Measurements from ENCODE around the gene RAB24.
"Not testable (repeated sequence)": the region's sequence is repeated elsewhere in the genome, so short reads cannot be mapped to it uniquely, and the experiment has no call there.

Gene RAB24

GRCh38 chr5:177303121-177303924 is at the start of gene RAB24, which contains the start of gene PRELID1:
RAB24 (minus strand) TSS chr5:177303719; CDS start chr5:177303288, 431 bp downstream.
PRELID1 (plus strand) TSS chr5:177303799; CDS start chr5:177303986, 187 bp downstream.
- DNase-seq (ENCODE audit: low read depth in 2 of 3, low spot score in 2 of 3): peak; percentile 80 to 85 (median 81)

- no peak for DNase-seq (ENCODE audit: low read depth in 2 of 3, low spot score in 2 of 3)
These were observed 49.6 kb upstream of the RAB24 start for GRCh38 chr5:177353093-177353492.

- peak; percentile 79 to 81 (median 80) for DNase-seq (ENCODE audit: low read depth in 2 of 3, low spot score in 2 of 3)
These were observed 48.1 kb upstream of the RAB24 start, which contains the start of gene LMAN2 for GRCh38 chr5:177351392-177352329. LMAN2 (minus strand) TSS chr5:177351668; CDS start chr5:177351647, 21 bp downstream.

- no peak for DNase-seq (ENCODE audit: low read depth in 2 of 3, low spot score in 2 of 3)
These were observed 47.4 kb upstream of the RAB24 start for GRCh38 chr5:177350776-177351391.

- no peak for DNase-seq (ENCODE audit: low read depth in 2 of 3, low spot score in 2 of 3)
These were observed 46.2 kb upstream of the RAB24 start for GRCh38 chr5:177349762-177350161.

- no peak for DNase-seq (ENCODE audit: low read depth in 2 of 3, low spot score in 2 of 3)
These were observed 45.8 kb upstream of the RAB24 start for GRCh38 chr5:177349362-177349647.

GRCh38 chr5:177347699-177348098 is 44.2 kb upstream of the RAB24 start:
- DNase-seq (ENCODE audit: low read depth in 2 of 3, low spot score in 2 of 3): no peak

GRCh38 chr5:177346820-177347219 is 43.3 kb upstream of the RAB24 start:
- DNase-seq (ENCODE audit: low read depth in 2 of 3, low spot score in 2 of 3): no peak

GRCh38 chr5:177344891-177345290 is 41.4 kb upstream of the RAB24 start:
- no peak for DNase-seq (ENCODE audit: low read depth in 2 of 3, low spot score in 2 of 3)

GRCh38 chr5:177343777-177344176 is 40.3 kb upstream of the RAB24 start:
- DNase-seq (ENCODE audit: low read depth in 2 of 3, low spot score in 2 of 3): no peak

GRCh38 chr5:177343000-177343399 is 39.5 kb upstream of the RAB24 start:
- not testable (repeated sequence) for DNase-seq (ENCODE audit: low read depth in 2 of 3, low spot score in 2 of 3)

GRCh38 chr5:177339107-177339638 is 35.7 kb upstream of the RAB24 start:
- no peak for DNase-seq (ENCODE audit: low read depth in 2 of 3, low spot score in 2 of 3)

- no peak for DNase-seq (ENCODE audit: low read depth in 2 of 3, low spot score in 2 of 3)
These were observed 35.0 kb upstream of the RAB24 start for GRCh38 chr5:177338251-177339106.

GRCh38 chr5:177336603-177337494 is 33.3 kb upstream of the RAB24 start:
- DNase-seq (ENCODE audit: low read depth in 2 of 3, low spot score in 2 of 3): no peak

- DNase-seq (ENCODE audit: low read depth in 2 of 3, low spot score in 2 of 3): no peak
These were observed 32.6 kb upstream of the RAB24 start for GRCh38 chr5:177336112-177336511.

GRCh38 chr5:177335701-177336065 is 32.2 kb upstream of the RAB24 start:
- DNase-seq (ENCODE audit: low read depth in 2 of 3, low spot score in 2 of 3): no peak

GRCh38 chr5:177334781-177335700 is 31.5 kb upstream of the RAB24 start:
- no peak for DNase-seq (ENCODE audit: low read depth in 2 of 3, low spot score in 2 of 3)

- DNase-seq (ENCODE audit: low read depth in 2 of 3, low spot score in 2 of 3): no peak
These were observed 30.6 kb upstream of the RAB24 start for GRCh38 chr5:177334155-177334551.

Data from activated CD8-positive, alpha-beta memory T cell treated with anti-CD3 and anti-CD28 coated beads for 48 hours (primary cell).